ENCODE data around the gene ALCAM. TPM values are rescaled to one million over a fixed set of nuclear protein-coding genes. Genes with fewer than 3 reads are reported as not detected.
A peak's percentile ranks its signal among the peaks of the same experiment; 100 is the strongest.
"Not testable (repeated sequence)": the region's sequence is repeated elsewhere in the genome, so short reads cannot be mapped to it uniquely, and the experiment has no call there.

ALCAM gene
- total RNA-seq, 1 experiment from 2014 or later: 119 TPM

DNA sequence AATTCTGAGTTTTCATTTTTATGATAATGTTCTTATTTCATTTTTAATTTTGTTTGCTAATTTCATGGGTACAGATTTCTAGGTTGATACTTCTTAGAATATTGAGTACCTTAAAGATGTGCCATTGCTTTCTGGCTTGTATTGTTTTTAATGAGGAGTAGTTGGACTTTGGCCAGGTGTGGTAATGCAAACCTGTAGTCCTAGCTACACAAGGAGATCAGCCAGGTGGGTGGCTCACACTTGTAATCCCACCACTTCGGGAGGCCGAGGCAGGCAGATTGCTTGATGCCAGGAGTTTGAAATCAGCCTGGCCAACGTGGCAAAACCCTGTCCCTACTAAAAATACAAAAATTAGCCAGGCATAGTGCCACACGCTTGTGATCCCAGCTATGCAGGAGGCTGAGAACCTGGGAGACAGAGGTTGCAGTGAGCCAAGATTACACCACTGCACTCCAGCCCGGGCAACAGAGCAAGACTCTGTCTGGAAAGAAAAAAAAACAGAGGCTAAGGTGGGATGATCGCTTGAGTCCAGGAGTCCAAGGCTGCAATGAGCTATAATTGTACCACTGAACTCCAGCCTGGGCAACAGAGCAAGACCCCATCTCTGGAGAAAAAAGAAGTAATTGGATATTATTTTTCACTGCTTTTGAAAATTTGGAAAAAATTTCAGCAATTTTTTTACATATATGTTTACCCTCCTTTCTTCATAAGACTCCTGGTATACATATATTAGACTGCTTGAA is 198.0 kb downstream of the ALCAM start:
- H3K9me3 ChIP-seq (replicated peaks): no peaks in the 10 kb centered on the region

DNA sequence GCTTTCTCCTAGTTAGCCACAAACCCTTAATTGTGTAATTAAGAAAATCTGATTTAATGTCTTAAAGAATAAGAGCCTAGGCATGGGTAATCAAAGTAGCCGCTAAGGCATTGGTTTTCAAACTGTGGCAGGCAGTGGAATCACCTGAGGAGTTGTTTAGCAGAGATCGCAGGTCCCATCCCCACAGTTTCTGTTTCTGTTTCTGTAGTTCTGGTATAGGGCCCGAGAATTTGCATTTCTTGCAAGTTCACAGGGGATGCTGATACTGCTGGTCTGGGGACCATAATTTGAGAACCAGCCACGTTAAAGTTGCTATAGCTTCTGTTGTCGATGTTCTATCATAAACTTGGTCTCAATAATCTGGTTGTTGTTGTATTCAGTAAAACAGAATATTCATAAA is 204.3 kb downstream of the ALCAM start:
- H3K36me3 ChIP-seq: no peaks in the 10 kb centered on the region
- H3K4me3 ChIP-seq: no peak overlapping the region
- no peak overlapping the region for H3K27ac ChIP-seq
- no peak for DNase-seq (ENCODE audit: low read depth in 1 of 2, low spot score in 2 of 2)
- no peaks in the 10 kb centered on the region for H3K9me3 ChIP-seq (replicated peaks)
- peaks cover 3% of the 10 kb centered on the region; the same call in 1 of the 2 replicates for H3K4me1 ChIP-seq (replicated peaks)
- no peaks in the 10 kb centered on the region for H3K27me3 ChIP-seq (replicated peaks)

More for the DNA sequence above, 198.0 kb downstream of the ALCAM start:
- no peak for DNase-seq (ENCODE audit: low read depth in 1 of 2, low spot score in 2 of 2)
- H3K27me3 ChIP-seq (replicated peaks): no peaks in the 10 kb centered on the region
- no peaks in the 10 kb centered on the region for H3K36me3 ChIP-seq
- peaks cover 4% of the 10 kb centered on the region; the same call in 1 of the 2 replicates for H3K4me1 ChIP-seq (replicated peaks)
- no peak overlapping the region for H3K4me3 ChIP-seq
- no peak overlapping the region for H3K27ac ChIP-seq

DNA sequence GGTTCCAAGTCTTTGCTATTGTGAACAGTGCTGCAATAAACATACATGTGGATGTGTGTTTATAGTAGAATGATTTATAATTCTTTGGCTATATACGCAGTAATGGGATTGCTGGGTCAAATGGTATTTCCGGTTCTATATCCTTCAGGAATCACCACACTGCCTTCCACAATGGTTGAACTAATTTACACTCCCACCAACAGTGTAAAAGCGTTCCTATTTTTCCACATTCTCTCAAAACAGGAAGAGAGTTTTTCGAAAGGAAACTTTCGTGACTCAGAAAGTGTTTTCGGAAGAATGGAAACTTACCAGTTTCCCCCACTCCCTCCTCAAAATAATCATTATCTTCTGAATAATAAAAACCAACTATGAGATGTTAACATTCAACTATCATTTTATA is 205.8 kb downstream of the ALCAM start:
- Histone ChIP-seq H3K27ac (no peak overlapping the region), H3K27me3 (replicated peaks) (no peaks in the 10 kb centered on the region), H3K4me3 (no peak overlapping the region), H3K9me3 (replicated peaks) (no peaks in the 10 kb centered on the region), H3K4me1 (replicated peaks) (peaks cover 3% of the 10 kb centered on the region; the same call in 1 of the 2 replicates), H3K36me3 (no peaks in the 10 kb centered on the region)
- DNase-seq (ENCODE audit: low read depth in 1 of 2, low spot score in 2 of 2): no peak

DNA sequence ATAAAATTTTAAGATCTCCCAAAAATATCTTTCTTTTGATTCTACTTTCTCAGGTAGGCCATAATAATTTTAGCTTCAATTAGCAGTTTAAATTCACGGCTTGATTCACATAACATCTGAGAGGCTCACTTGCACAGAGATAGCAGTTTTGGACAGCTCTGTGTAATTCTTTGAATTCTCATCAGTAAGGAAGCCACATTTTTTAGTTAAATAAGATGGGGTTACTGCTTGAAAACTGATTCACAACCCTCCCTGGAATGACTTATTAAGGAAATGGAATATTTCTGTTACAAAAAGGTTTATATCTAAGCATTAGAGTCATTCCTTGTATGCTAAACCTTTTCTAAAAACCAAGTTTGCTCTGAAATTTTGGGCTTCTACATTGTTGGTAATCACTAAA is 212.7 kb downstream of the ALCAM start:
- H3K27me3 ChIP-seq (replicated peaks): no peaks in the 10 kb centered on the region
- H3K27ac ChIP-seq: no peak overlapping the region
- no peaks in the 10 kb centered on the region for H3K4me1 ChIP-seq (replicated peaks)
- no peak for DNase-seq (ENCODE audit: low read depth in 1 of 2, low spot score in 2 of 2)
- H3K4me3 ChIP-seq: no peak overlapping the region
- no peaks in the 10 kb centered on the region for H3K36me3 ChIP-seq
- H3K9me3 ChIP-seq (replicated peaks): no peaks in the 10 kb centered on the region

DNA sequence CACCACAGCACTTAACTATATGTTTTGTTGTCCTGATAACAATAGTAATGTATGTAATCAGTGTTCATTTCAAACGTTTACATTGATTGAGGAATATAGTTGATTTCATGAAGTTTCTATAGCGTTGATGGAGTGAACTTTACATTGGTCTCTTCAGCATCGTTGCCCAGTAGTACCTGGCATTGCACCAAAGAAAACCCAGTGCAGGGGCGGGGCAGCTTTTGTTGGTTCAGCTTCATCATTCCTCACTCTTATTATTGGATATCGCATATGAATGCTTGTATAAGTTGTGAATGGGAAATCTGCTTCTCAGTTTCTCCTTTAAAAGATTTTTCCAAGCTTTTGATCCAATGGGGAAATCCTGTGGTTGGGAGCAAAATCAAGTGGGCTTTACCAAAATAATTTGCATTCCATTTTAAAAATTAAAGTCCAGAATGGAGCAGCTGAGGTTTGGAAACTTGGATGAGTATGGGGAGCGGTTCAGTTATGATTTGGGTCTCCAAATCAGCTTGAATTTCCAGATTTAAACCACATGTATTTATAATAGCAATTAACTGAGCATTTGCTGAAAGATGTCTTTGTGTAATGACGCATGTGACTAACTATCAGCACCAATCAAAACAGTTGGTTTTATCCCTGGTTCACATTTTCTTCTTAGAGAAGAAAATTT is 213.7 kb downstream of the ALCAM start:
- Histone ChIP-seq H3K36me3 (no peaks in the 10 kb centered on the region), H3K27ac (no peak overlapping the region), H3K4me3 (no peak overlapping the region), H3K27me3 (replicated peaks) (no peaks in the 10 kb centered on the region), H3K4me1 (replicated peaks) (no peaks in the 10 kb centered on the region), H3K9me3 (replicated peaks) (no peaks in the 10 kb centered on the region)
- no peak for DNase-seq (ENCODE audit: low read depth in 1 of 2, low spot score in 2 of 2)

DNA sequence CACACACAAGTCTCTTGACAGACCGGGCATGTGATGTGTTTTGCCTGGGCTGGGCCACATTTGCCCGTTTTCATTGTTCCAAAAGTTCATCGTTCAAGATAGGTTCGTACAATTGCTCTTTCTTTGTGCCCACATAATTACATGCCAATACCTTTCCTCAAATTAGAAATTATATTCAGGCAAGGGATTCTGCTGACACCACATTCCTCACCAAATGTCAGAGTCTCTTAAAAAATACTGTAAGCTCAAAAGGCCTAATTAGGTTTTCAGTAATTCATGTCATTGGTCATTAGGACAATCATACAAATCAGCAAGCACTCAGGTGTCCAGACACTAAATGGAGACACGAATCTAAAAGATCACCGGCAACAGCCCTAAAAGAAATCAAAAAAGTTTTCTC is 215.3 kb downstream of the ALCAM start:
- no peaks in the 10 kb centered on the region for H3K9me3 ChIP-seq (replicated peaks)
- no peaks in the 10 kb centered on the region for H3K4me1 ChIP-seq (replicated peaks)
- no peaks in the 10 kb centered on the region for H3K36me3 ChIP-seq
- H3K27ac ChIP-seq: no peak overlapping the region
- no peaks in the 10 kb centered on the region for H3K27me3 ChIP-seq (replicated peaks)
- no peak overlapping the region for H3K4me3 ChIP-seq
- DNase-seq (ENCODE audit: low read depth in 1 of 2, low spot score in 2 of 2): no peak

DNA sequence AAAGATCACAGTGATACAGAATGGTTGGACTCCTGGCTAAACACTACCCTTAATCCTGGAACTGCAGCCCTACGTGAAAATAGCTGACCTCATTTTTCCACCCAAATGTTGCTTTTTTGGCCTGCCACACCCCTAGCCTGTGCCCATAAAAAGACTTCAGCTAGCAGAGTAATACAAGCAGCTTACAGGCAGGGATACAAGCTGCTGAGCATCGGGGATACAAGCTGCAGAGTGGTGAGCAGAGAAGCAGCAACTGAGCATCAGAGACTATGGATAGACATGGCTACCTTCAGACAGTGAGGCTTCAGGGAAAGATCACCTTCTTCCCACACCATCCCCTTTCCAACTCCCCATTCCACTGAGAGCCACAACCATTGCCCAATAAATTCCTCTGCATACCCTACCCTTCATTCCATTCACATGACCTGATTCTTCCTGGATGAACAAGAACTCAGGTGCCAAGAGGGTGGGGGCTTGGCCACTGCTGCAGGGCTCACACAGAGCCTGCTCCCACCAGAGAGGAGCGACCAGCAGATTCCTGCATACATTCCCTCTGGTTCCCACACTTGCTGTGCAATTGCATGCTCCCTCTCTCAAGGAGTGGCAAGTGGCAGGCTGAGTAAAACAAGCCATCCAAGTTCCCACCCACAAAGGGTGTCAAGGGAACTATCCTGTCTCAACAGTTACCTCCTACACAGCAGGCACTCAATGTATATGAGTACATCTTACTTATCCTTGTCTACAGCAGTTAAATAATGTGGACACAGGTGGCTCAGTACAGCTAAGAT is 217.5 kb downstream of the ALCAM start:
- no peak overlapping the region for H3K4me3 ChIP-seq
- no peaks in the 10 kb centered on the region for H3K27me3 ChIP-seq (replicated peaks)
- H3K9me3 ChIP-seq (replicated peaks): no peaks in the 10 kb centered on the region
- no peaks in the 10 kb centered on the region for H3K36me3 ChIP-seq
- no peaks in the 10 kb centered on the region for H3K4me1 ChIP-seq (replicated peaks)
- H3K27ac ChIP-seq: no peak overlapping the region
- no peak for DNase-seq (ENCODE audit: low read depth in 1 of 2, low spot score in 2 of 2)

DNA sequence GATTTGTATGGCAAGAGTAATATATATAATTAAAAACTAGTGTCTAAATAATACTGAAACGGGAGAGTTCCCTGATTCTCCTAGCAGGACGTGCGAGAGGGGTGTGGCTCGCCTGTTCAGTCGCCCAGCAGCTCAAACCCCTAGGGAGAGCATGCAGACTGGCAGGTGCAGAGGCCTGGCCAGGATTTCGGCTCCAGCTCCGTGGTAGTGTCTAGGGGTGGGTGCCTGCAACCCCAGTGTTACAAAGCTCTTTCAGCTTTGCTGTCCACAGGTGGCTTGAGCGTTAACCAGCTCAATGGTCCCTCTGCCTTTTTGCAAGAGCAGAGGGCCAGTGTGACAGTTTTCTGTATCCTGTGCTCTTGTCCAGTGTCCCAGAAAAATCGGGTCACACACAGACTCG is 226.6 kb downstream of the ALCAM start:
- Histone ChIP-seq H3K27ac (no peak overlapping the region), H3K4me3 (no peak overlapping the region), H3K4me1 (replicated peaks) (peaks cover 25% of the 10 kb centered on the region), H3K36me3 (no peaks in the 10 kb centered on the region), H3K9me3 (replicated peaks) (no peaks in the 10 kb centered on the region), H3K27me3 (replicated peaks) (no peaks in the 10 kb centered on the region)
- DNase-seq (ENCODE audit: low read depth in 1 of 2, low spot score in 2 of 2): no peak

DNA sequence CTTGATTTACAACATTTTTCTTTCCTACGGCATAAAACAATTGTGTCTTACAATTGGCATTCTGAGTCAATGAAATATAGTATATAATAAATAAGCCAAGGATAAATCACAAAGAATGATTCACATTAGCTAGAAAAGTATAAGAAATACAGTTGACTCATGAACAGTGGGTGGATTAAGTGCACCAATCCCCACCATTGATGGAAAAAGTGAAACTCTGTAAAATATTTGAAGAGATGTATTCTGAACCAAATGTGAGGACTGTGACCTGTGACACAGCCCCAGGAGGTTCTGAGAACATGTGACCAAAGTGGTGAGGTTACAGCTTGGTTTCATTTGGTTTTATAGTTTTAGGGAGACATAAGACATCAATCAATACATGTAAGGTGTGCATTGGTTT is 227.5 kb downstream of the ALCAM start:
- no peaks in the 10 kb centered on the region for H3K36me3 ChIP-seq
- no peaks in the 10 kb centered on the region for H3K27me3 ChIP-seq (replicated peaks)
- no peak overlapping the region for H3K27ac ChIP-seq
- H3K4me3 ChIP-seq: no peak overlapping the region
- H3K4me1 ChIP-seq (replicated peaks): peaks cover 34% of the 10 kb centered on the region
- DNase-seq (ENCODE audit: low read depth in 1 of 2, low spot score in 2 of 2): no peak
- no peaks in the 10 kb centered on the region for H3K9me3 ChIP-seq (replicated peaks)

DNA sequence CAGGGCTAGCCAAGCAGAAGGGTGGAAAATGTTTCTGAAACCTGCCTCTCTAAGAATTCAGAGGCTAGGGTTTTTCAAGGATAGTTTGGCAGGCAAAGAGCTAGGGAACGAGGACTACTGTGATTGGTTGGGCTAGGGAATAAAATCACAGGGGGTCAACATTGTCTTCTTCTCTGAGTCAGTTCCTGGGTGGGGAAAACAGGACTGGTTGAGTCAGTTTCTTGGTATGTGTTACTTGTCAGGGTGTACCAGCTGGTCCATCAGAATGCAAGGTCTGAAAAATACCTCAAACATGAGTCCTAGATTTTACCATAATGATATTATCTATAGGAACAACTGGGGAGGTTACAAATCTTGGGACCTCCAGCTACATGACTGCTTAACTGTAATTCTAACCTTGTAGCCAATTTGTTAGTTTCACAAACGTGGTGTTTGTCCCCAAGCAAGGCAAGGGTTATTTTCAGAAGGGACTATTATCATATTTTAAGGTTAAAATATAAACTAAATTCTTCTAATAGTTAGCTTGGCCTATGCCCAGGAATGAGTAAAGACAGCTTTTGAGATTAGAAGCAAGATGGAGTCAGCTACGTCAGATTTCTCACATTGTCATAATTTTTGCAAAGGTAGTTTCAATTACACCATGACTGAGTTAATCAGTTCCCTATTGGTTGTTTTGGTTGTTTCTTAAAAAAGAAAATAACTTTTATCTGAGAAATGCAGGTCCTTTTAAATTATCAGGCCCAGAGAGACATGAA is 231.5 kb downstream of the ALCAM start:
- Histone ChIP-seq H3K27me3 (replicated peaks) (no peaks in the 10 kb centered on the region), H3K36me3 (no peaks in the 10 kb centered on the region), H3K4me1 (replicated peaks) (peaks cover 37% of the 10 kb centered on the region), H3K27ac (peak overlapping the region; percentile 94), H3K9me3 (replicated peaks) (no peaks in the 10 kb centered on the region), H3K4me3 (no peak overlapping the region)
- DNase-seq (ENCODE audit: low read depth in 1 of 2, low spot score in 2 of 2): peak; percentile 82 to 83

DNA sequence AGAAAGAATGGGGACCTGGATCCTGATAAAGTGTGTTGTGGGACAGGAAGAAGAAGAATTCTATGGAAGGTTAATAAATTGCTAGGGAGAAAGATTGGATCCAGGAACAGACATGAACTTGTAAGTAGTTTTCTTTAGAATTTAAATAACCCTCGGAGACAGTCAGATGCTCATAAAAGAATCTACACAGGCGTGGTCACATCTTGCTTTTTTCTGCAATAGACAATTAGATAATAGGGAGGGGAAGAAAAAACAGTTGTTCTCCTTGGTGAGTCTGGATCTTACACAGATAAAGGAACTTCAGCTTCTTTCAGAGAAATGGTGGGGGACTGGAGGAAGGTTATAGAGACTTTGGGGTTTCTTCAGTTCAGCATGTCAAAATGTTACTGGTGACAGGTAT is 232.6 kb downstream of the ALCAM start:
- no peak for DNase-seq (ENCODE audit: low read depth in 1 of 2, low spot score in 2 of 2)
- H3K27ac ChIP-seq: peak overlapping the region; percentile 94
- H3K4me3 ChIP-seq: no peak overlapping the region
- H3K4me1 ChIP-seq (replicated peaks): peaks cover 35% of the 10 kb centered on the region
- H3K9me3 ChIP-seq (replicated peaks): no peaks in the 10 kb centered on the region
- H3K27me3 ChIP-seq (replicated peaks): no peaks in the 10 kb centered on the region
- H3K36me3 ChIP-seq: no peaks in the 10 kb centered on the region

DNA sequence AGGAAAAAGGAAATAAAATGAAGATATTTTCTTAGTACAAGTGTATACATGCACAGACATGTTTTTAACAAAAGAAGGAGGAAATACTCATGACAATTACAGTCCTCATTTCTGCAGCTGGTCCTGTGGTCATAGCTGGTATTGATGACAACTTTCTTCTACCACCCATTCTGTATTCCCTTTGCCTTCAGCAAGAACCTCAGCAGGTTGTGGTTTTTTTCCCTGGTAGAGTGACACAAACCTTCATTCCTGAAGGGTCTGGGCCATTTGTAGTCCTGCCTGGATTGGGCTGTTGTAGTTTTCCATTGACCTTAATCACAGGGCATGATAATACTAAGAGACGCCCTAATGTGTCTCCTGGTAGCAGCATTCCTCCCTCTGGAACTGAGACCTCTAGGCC is 235.0 kb downstream of the ALCAM start:
- not testable (repeated sequence) for DNase-seq (ENCODE audit: low read depth in 1 of 2, low spot score in 2 of 2); H3K27ac ChIP-seq; H3K27me3 ChIP-seq (replicated peaks); H3K36me3 ChIP-seq; H3K4me3 ChIP-seq; H3K9me3 ChIP-seq (replicated peaks)
- peaks cover 32% of the 10 kb centered on the region for H3K4me1 ChIP-seq (replicated peaks)

DNA sequence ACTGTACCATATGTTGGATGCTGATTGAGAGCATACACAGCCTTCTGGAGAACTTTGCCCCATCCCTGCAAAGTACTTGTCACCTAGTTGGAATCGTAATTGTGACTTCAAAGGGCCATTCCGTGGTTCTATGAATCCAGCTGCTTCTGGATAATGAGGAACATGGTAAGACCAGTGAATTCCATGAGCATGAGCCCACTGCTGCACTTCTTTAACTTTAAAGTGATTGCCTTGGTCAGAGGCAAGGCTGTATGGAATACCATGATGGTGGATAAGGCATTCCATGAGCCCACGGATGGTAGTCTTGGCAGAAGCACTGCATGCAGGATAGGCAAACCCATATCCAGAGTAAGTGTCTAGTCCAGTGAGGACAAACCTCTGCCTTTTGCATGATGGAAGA is 235.6 kb downstream of the ALCAM start:
- H3K4me3 ChIP-seq; DNase-seq (ENCODE audit: low read depth in 1 of 2, low spot score in 2 of 2); H3K9me3 ChIP-seq (replicated peaks); H3K36me3 ChIP-seq; H3K27me3 ChIP-seq (replicated peaks); H3K27ac ChIP-seq: not testable (repeated sequence)
- peaks cover 32% of the 10 kb centered on the region for H3K4me1 ChIP-seq (replicated peaks)

Data from SJSA1 (cell line).